Measurements from ENCODE around the gene SPG7.

Gene SPG7

GRCh38 chr16:89589241-89589926, 81.2 kb downstream of the SPG7 start:
- DNase-seq (ENCODE audit: low read depth), result no peak
- H3K4me3 ChIP-seq (ENCODE audit: low read depth, low read length), result no peak overlapping the region
- TF ChIP-seq, protein P1, sequence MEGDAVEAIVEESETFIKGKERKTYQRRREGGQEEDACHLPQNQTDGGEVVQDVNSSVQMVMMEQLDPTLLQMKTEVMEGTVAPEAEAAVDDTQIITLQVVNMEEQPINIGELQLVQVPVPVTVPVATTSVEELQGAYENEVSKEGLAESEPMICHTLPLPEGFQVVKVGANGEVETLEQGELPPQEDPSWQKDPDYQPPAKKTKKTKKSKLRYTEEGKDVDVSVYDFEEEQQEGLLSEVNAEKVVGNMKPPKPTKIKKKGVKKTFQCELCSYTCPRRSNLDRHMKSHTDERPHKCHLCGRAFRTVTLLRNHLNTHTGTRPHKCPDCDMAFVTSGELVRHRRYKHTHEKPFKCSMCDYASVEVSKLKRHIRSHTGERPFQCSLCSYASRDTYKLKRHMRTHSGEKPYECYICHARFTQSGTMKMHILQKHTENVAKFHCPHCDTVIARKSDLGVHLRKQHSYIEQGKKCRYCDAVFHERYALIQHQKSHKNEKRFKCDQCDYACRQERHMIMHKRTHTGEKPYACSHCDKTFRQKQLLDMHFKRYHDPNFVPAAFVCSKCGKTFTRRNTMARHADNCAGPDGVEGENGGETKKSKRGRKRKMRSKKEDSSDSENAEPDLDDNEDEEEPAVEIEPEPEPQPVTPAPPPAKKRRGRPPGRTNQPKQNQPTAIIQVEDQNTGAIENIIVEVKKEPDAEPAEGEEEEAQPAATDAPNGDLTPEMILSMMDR (IDR thresholded peaks at IDR 0.05; ENCODE audit: insufficient read depth, low read depth, low read length, missing control alignments), result no peak

DNA sequence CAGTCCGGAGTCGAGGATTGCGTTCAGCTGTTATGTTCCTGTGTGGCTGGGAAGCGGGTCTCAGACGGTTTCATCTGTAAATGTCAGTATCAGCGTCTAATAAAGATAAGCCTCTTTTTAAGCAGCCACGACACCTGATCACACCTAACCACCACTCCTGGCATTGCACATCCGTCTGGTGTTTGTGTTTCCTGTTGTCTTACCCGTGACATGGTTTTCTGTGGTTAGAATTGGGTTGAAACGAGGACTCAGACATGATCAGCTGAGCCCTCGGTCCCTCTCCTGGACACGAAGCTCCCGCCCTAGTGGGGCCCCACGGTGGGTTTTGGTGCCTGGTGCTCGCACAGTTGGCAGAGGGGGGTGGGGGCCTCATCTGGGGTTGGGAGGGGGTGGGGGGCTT, 85.6 kb downstream of the SPG7 start:
- H3K4me3 ChIP-seq (ENCODE audit: low read depth, low read length), result no peak overlapping the region
- TF ChIP-seq, protein P1 (IDR thresholded peaks at IDR 0.05; ENCODE audit: insufficient read depth, low read depth, low read length, missing control alignments), result no peak
- no peak for DNase-seq (ENCODE audit: low read depth)

DNA sequence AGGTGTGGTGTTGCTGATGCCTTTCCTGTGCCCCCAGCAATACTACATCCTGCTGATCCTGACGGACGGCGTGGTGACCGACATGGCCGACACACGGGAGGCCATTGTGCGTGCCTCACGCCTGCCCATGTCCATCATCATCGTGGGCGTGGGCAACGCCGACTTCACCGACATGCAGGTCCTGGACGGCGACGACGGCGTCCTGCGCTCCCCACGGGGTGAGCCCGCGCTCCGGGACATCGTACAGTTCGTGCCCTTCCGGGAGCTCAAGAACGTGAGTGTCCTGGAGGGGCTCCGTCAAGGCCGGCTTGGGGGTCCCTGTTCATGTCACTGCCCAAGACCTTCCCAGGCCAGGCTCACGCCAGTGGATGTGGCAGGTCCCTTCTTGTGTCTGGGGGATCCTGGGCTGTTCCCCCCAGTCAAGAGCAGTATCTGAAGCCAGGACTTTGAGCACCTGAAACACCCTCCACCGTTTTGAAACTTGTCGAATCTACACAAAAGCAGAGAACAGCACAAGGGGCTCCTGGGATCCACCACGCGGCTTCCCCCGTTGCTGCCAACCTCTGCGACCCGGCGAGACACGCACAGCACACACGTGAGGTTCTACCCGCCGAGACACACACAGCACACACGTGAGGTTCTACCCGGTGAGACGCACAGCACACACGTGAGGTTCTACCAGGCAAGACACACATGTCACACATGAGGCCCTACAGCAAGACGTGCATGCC, 87.3 kb downstream of the SPG7 start:
- no peak overlapping the region for H3K4me3 ChIP-seq (ENCODE audit: low read depth, low read length)
- no peak for DNase-seq (ENCODE audit: low read depth)
- TF ChIP-seq, protein P1 (IDR thresholded peaks at IDR 0.05; ENCODE audit: insufficient read depth, low read depth, low read length, missing control alignments), result no peak

- TF ChIP-seq, protein P1 (IDR thresholded peaks at IDR 0.05; ENCODE audit: insufficient read depth, low read depth, low read length, missing control alignments), result no peak
- H3K4me3 ChIP-seq (ENCODE audit: low read depth, low read length), result no peak overlapping the region
- no peak for DNase-seq (ENCODE audit: low read depth)
These were observed 88.0 kb downstream of the SPG7 start for GRCh38 chr16:89596061-89596689.

GRCh38 chr16:89596957-89597649, 88.9 kb downstream of the SPG7 start:
- no peak overlapping the region for H3K4me3 ChIP-seq (ENCODE audit: low read depth, low read length)
- DNase-seq (ENCODE audit: low read depth), result no peak

GRCh38 chr16:89598199-89598598, 90.0 kb downstream of the SPG7 start:
- peak; percentile 39 for DNase-seq (ENCODE audit: low read depth)
- TF ChIP-seq, protein P1 (IDR thresholded peaks at IDR 0.05; ENCODE audit: insufficient read depth, low read depth, low read length, missing control alignments), result no peak

More at GRCh38 chr16:89596957-89597649, 88.9 kb downstream of the SPG7 start:
- TF ChIP-seq, protein P1 (IDR thresholded peaks at IDR 0.05; ENCODE audit: insufficient read depth, low read depth, low read length, missing control alignments), result no peak

More at GRCh38 chr16:89598199-89598598, 90.0 kb downstream of the SPG7 start:
- H3K4me3 ChIP-seq (ENCODE audit: low read depth, low read length), result no peak overlapping the region

All from GM12865 (cell line).